Endothelial cell of umbilical vein (primary cell): ENCODE measurements around the gene KIF26B. TPM values are rescaled to one million over a fixed set of nuclear protein-coding genes. Genes with fewer than 3 reads are reported as not detected.

Experiments used
- BruUV-seq: library from RNA; stranded (reverse); fragments of 400-500 nt; replicated peaks from 2 replicates; lab custom pipeline; 2021; lab: Mats Ljungman, UMichigan
- CTCF ChIA-PET: fragments of 300-600, 350-600 bp; sonication (Branson Sonifier 250); formaldehyde crosslinking; loops from one replicate; lab custom pipeline; 2021; ENCODE audit warnings: antibody characterized with exemption, inconsistent platforms; lab: Charles Lee
- POLR2A ChIA-PET: fragments of 300-600, 350-600 bp; sonication (Branson Sonifier 250); formaldehyde crosslinking; loops from one replicate; lab custom pipeline; 2021; ENCODE audit warnings: antibody characterized with exemption, inconsistent platforms; lab: Charles Lee
- DNase-seq: peaks from one replicate; pipeline ENCODE4 v3.0.0-alpha.2; 2011; ENCODE audit warnings: low read depth, low spot score
- FAIRE-seq: peaks from 2 replicates; lab custom pipeline; 2011; peaks lifted over from hg19 to GRCh38; lab: Jason Lieb, UNC
- H2AFZ ChIP-seq: 2 replicates; pipeline ENCODE4 v1.6.0; 2012; ENCODE audit warnings: low read depth, low read length, control low read depth, inconsistent platforms
- H3K27ac ChIP-seq: 2 replicates; pipeline ENCODE4 v1.5.1; 2011; ENCODE audit warnings: low read depth, mild to moderate bottlenecking, control low read depth, low read length, moderate library complexity; ENCODE audit not compliant: insufficient read depth
- H3K27me3 ChIP-seq, 2 experiments: 2 replicates each; pipeline versions ENCODE4 v1.6.0 to v1.6.1; 2011; ENCODE audit warnings: low read length in 2 of 2, mixed read lengths in 1 of 2; ENCODE audit not compliant: control insufficient read depth in 2 of 2, insufficient read depth in 2 of 2
- H3K36me3 ChIP-seq, 2 experiments: 2 replicates in 1 of 2; 3 replicates in 1 of 2; pipeline ENCODE4 v1.5.1; 2011; ENCODE audit warnings: low read length in 2 of 2, mild to moderate bottlenecking in 1 of 2, moderate library complexity in 1 of 2; ENCODE audit not compliant: control insufficient read depth in 2 of 2, insufficient read depth in 2 of 2; ENCODE audit errors: extremely low read depth in 1 of 2
- H3K4me1 ChIP-seq: 3 replicates; pipeline ENCODE4 v1.5.1; 2011; ENCODE audit warnings: mild to moderate bottlenecking, low read length; ENCODE audit not compliant: control insufficient read depth, insufficient read depth; ENCODE audit errors: extremely low read depth
- H3K4me2 ChIP-seq: 2 replicates; pipeline ENCODE4 v1.6.1; 2011; ENCODE audit warnings: low read length, control low read depth, mixed read lengths; ENCODE audit not compliant: insufficient read depth
- H3K4me3 ChIP-seq, 3 experiments: fragments of 200-600 bp in 1 of 3; sonication (generic), shearing (Covaris generic) in 1 of 3; replicated peaks in 1 of 3; 2 replicates each; pipeline ENCODE4 v1.5.1; 2011 to 2016; ENCODE audit warnings: control low read depth in 3 of 3, low read length in 3 of 3, mild to moderate bottlenecking in 2 of 3, inconsistent platforms in 1 of 3, low read depth in 1 of 3, moderate library complexity in 1 of 3; ENCODE audit not compliant: insufficient read depth in 1 of 3
- H3K79me2 ChIP-seq: 2 replicates; pipeline ENCODE4 v1.6.0; 2012; ENCODE audit warnings: low read length, inconsistent platforms; ENCODE audit not compliant: control insufficient read depth, insufficient read depth
- H3K9ac ChIP-seq: replicated peaks from 2 replicates; pipeline ENCODE3; 2011; ENCODE audit warnings: low read length, control low read depth; ENCODE audit not compliant: insufficient read depth; ENCODE audit errors: extremely low read depth
- H3K9me1 ChIP-seq: replicated peaks from 3 replicates; pipeline ENCODE4 v1.6.0; 2011; ENCODE audit warnings: mild to moderate bottlenecking, low read length; ENCODE audit not compliant: control insufficient read depth, insufficient read depth; ENCODE audit errors: extremely low read depth
- H3K9me3 ChIP-seq: replicated peaks from 2 replicates; pipeline ENCODE4 v1.5.1; 2012; ENCODE audit warnings: low read length, inconsistent platforms; ENCODE audit not compliant: control insufficient read depth, insufficient read depth
- H4K20me1 ChIP-seq: replicated peaks from 2 replicates; pipeline ENCODE3; 2011; ENCODE audit warnings: mild to moderate bottlenecking, low read length; ENCODE audit not compliant: control insufficient read depth, insufficient read depth; ENCODE audit errors: extremely low read depth
- CTCF ChIP-seq, 2 donors: IDR thresholded peaks; 1 replicate in 1 of 2; 2 replicates in 1 of 2; pipeline ENCODE4 v1.5.1; 2011; ENCODE audit warnings: low read length in 2 of 2, mild to moderate bottlenecking in 2 of 2, moderate library complexity in 2 of 2, control low read depth in 1 of 2, inconsistent platforms in 1 of 2, low read depth in 1 of 2; ENCODE audit not compliant: insufficient read depth in 1 of 2; ENCODE audit errors: extremely low read depth in 1 of 2
- EZH2 ChIP-seq: IDR thresholded peaks from 2 replicates; pipeline ENCODE4 v1.6.1; 2012; ENCODE audit warnings: borderline replicate concordance, low read depth, mild to moderate bottlenecking, moderate library complexity, low read length, inconsistent platforms; ENCODE audit not compliant: severe bottlenecking
- FOS ChIP-seq: IDR thresholded peaks from 2 replicates; pipeline ENCODE4 v1.6.1; 2011; ENCODE audit warnings: mild to moderate bottlenecking, low read length, moderate library complexity, borderline replicate concordance; ENCODE audit not compliant: insufficient read depth
- GATA2 ChIP-seq: IDR thresholded peaks from 2 replicates; pipeline ENCODE4 v1.7.0; 2011; ENCODE audit warnings: low read depth, mild to moderate bottlenecking, moderate library complexity, mixed read lengths, low read length; ENCODE audit not compliant: insufficient read length, insufficient read depth
- JUN ChIP-seq: IDR thresholded peaks from 2 replicates; pipeline ENCODE4 v1.6.1; 2011; ENCODE audit warnings: borderline replicate concordance, low read depth; ENCODE audit not compliant: insufficient read length, insufficient read depth
- MAX ChIP-seq: IDR thresholded peaks from 2 replicates; pipeline ENCODE4 v1.6.1; 2011; ENCODE audit not compliant: insufficient read depth, insufficient read length
- MYC ChIP-seq: IDR thresholded peaks from one replicate; pipeline ENCODE4 v1.6.1; 2011; ENCODE audit warnings: mild to moderate bottlenecking, low read depth, low read length
- POLR2A ChIP-seq: IDR thresholded peaks from 2 replicates; pipeline ENCODE4 v1.6.1; 2012; ENCODE audit warnings: low read depth, mild to moderate bottlenecking, control low read depth, low read length
- POLR2AphosphoS5 ChIP-seq: IDR thresholded peaks from 2 replicates; pipeline ENCODE4 v1.6.1; 2012; ENCODE audit warnings: low read depth, mild to moderate bottlenecking, control low read depth, low read length, moderate library complexity; ENCODE audit not compliant: insufficient read depth
- dilution Hi-C: fragments of 300-500 bp; cut with MboI; formaldehyde crosslinking; loops from one replicate; pipeline ENCODE4 v1.15.0; 2019; ENCODE audit warnings: low sequenced_read_pairs; ENCODE audit not compliant: extremely low pct_ligation_motif_present
- intact Hi-C: fragments of 100-400 bp; cut with micrococcal nuclease; formaldehyde crosslinking; loops from one replicate; pipeline ENCODE4 v1.10.0; 2022
- polyA plus RNA-seq, 4 experiments: library from polyadenylated mRNA; depleted of rRNA in 3 of 4; stranded (reverse) in 3 of 4; unstranded in 1 of 4; fragments of >200 nt; gene quantifications; 2 replicates each; pipeline versions ENCODE4 v1.2.1 to v1.2.3, GENCODE V29; 2011 to 2012; ENCODE audit warnings: missing spikeins in 1 of 4
- total RNA-seq: library from RNA; stranded (reverse); gene quantifications from 2 replicates; pipeline ENCODE4 v1.2.3, GENCODE V29; 2021

KIF26B gene
- total and polyA plus RNA-seq, 2 donors (not counting 3 experiments of a cell fraction or from before 2014, with no cell fraction given) = 0.04 to 0.49 TPM

GRCh38 chr1:245516284-245516759 is 361.5 kb downstream of the KIF26B start:
- CTCF ChIA-PET = no interaction called here
- Histone ChIP-seq H3K27me3 (no peaks in the 10 kb centered on the region), H4K20me1 (no peaks in the 10 kb centered on the region), H3K9me3 (no peaks in the 10 kb centered on the region), H3K4me1 (no peaks in the 10 kb centered on the region), H3K79me2 (no peaks in the 10 kb centered on the region), H3K9me1 (no peaks in the 10 kb centered on the region), H3K4me3 (no peak overlapping the region), H3K9ac (no peak overlapping the region), H3K4me2 (no peak overlapping the region), H3K36me3 (no peaks in the 10 kb centered on the region), H3K27ac (no peak overlapping the region), H2AFZ (no peak overlapping the region)
- POLR2A ChIA-PET = no interaction called here
- intact Hi-C loops (no loop called here), dilution Hi-C loops (no loop called here)
- BruUV-seq = no TSS peak
- FAIRE-seq (no peak), DNase-seq (no peak)
- no peak for TF ChIP-seq CTCF (IDR thresholded peaks at IDR 0.05; ENCODE audit: extremely low read depth in 1 of 2, insufficient read depth in 1 of 2, low read depth in 1 of 2, low read length in 2 of 2)
- no peak for TF ChIP-seq FOS
- TF ChIP-seq POLR2A = no peak
- TF ChIP-seq EZH2 = no peak
- TF ChIP-seq GATA2 = no peak
- TF ChIP-seq POLR2AphosphoS5 = no peak
- no peak for TF ChIP-seq JUN
- no peak for TF ChIP-seq MYC
- no peak for TF ChIP-seq MAX
